ENCODE results near the gene ATP2B2. TPM values are rescaled to one million over a fixed set of nuclear protein-coding genes. Genes with fewer than 3 reads are reported as not detected.

ATP2B2 gene
- total RNA-seq, 1 donor from 2014 or later = 0.42 TPM

DNA sequence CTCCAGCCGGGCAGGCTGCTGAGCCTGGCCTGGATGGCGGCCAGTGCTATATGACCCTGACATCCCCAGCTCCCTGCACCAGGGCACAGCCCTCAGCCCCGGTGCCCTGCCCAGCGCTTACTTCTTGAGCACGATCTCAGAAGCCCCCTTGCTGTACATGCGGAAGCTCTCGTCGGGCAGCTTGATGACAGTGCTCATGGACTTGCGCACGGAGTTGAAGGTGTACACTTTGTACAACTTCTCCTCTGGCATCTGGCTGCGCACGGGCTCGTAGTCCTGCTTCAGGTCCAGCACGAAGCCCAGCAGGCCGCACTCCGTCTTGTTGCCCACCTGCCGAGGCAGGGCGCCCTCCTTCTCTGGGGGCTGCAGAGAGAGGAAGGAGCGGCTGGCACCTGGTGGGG, 145.6 kb downstream of the ATP2B2 start:
- no peaks in the 10 kb centered on the region for H3K36me3 Mint-ChIP-seq (ENCODE audit: low read depth)
- peaks cover 8% of the 10 kb centered on the region for H3K27me3 Mint-ChIP-seq (ENCODE audit: low read depth)
- no peaks in the 10 kb centered on the region for H3K9me3 Mint-ChIP-seq
- TF ChIP-seq, protein P1, sequence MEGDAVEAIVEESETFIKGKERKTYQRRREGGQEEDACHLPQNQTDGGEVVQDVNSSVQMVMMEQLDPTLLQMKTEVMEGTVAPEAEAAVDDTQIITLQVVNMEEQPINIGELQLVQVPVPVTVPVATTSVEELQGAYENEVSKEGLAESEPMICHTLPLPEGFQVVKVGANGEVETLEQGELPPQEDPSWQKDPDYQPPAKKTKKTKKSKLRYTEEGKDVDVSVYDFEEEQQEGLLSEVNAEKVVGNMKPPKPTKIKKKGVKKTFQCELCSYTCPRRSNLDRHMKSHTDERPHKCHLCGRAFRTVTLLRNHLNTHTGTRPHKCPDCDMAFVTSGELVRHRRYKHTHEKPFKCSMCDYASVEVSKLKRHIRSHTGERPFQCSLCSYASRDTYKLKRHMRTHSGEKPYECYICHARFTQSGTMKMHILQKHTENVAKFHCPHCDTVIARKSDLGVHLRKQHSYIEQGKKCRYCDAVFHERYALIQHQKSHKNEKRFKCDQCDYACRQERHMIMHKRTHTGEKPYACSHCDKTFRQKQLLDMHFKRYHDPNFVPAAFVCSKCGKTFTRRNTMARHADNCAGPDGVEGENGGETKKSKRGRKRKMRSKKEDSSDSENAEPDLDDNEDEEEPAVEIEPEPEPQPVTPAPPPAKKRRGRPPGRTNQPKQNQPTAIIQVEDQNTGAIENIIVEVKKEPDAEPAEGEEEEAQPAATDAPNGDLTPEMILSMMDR (conservative IDR thresholded peaks at IDR 0.05) = no peak
- no peaks in the 10 kb centered on the region for H3K4me1 Mint-ChIP-seq
- H3K4me3 Mint-ChIP-seq = no peak overlapping the region
- DNase-seq (ENCODE audit: low read depth, low spot score) = no peak
- no peak overlapping the region for H3K27ac Mint-ChIP-seq (ENCODE audit: unreplicated experiment)

DNA sequence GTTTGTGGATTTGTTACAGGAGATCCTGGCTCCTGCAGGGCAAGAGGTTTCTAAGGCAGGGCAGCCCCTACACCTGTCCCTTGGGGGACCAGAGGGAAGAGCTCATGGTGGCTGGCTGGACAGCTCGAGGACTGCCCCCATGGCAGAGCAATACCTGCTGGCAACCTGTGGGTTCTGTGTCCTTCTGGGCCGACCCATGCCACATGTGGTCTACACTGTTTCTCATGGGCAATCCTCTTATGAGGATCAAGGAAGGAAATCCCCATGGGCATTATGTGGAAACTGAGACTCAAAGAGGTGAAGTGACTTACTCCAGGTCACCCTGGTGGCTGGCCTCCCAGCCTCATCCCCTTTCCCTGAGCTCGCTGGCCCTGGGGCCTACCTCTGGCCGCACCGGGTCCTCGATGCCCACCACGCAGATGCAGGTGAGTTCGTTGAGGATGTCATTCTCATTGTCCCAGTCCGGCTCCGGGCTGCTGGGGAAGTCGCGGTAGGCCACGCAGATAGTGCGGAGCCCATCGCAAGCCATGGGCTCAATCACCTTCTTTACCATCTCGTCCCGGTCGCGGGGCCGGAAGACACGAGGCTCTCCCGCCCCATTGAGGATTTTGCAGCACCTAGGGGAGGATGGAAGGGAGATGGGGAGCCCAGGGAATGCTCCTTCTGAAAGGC, 146.9 kb downstream of the ATP2B2 start:
- Mint-ChIP-seq H3K27ac (ENCODE audit: unreplicated experiment) (no peak overlapping the region), H3K4me1 (peaks cover 11% of the 10 kb centered on the region), H3K4me3 (no peak overlapping the region), H3K36me3 (ENCODE audit: low read depth) (no peaks in the 10 kb centered on the region), H3K9me3 (no peaks in the 10 kb centered on the region), H3K27me3 (ENCODE audit: low read depth) (peaks cover 11% of the 10 kb centered on the region)
- TF ChIP-seq, protein P1 (conservative IDR thresholded peaks at IDR 0.05) = no peak
- no peak for DNase-seq (ENCODE audit: low read depth, low spot score)

DNA sequence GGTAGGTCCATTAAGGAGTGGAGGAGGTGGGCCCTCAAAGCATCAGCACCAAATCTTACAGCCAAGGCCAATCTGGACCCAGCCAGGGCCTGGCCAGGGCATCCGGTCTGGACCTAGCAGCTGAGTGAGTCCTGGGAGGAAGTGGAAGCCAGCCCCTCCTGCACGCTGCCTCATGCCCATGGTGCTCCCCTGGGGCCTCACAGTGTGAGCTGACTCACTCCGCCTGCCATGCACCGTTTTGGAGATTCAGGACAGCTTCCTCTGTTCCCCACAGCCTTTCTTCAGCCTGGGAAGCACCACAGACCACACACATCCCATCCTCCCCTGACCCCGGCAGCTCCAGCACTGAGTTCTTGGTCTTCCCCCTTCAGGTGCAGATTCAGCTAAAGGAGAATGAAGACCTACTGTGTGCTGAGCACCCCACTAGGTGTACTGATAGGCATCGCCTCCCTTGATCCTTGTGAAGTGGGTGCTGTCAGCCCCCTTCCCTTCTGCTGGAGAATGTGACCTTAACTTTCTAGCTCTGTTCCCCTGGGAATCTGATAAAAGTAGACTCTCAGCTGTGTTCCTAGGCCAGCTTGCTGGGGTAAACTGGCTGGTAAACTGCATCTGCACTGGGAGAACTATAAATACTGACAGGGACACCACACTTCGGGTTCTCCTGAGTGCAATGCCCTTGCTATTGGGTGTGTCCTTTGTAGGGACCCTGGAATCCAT, 147.6 kb downstream of the ATP2B2 start:
- peaks cover 18% of the 10 kb centered on the region for H3K4me1 Mint-ChIP-seq
- peak overlapping the region; percentile 12 for H3K27ac Mint-ChIP-seq (ENCODE audit: unreplicated experiment)
- DNase-seq (ENCODE audit: low read depth, low spot score) = no peak
- no peak overlapping the region for H3K4me3 Mint-ChIP-seq
- H3K9me3 Mint-ChIP-seq = no peaks in the 10 kb centered on the region
- no peaks in the 10 kb centered on the region for H3K36me3 Mint-ChIP-seq (ENCODE audit: low read depth)
- TF ChIP-seq, protein P1 (conservative IDR thresholded peaks at IDR 0.05) = no peak
- H3K27me3 Mint-ChIP-seq (ENCODE audit: low read depth) = peaks cover 11% of the 10 kb centered on the region

DNA sequence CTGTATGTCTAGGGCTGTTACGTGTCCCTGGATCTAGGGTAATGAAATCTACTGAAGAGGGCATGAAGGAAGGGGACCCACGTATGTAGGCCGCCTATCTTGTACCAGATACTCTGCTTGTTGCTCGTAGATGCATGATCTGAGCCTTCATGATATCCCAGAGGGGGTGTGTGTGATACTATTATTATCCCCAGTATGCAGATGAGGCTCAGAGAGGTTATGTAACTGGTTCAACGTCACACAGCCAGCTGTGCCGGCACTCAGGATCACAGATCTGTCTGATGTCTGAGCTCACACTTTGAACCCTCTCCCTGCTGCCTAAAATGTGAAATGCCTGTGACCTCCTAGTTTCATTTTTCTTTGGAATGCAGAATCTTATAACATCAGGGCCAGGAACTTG, 148.3 kb downstream of the ATP2B2 start:
- Mint-ChIP-seq H3K27me3 (ENCODE audit: low read depth) (peaks cover 11% of the 10 kb centered on the region), H3K9me3 (no peaks in the 10 kb centered on the region), H3K36me3 (ENCODE audit: low read depth) (no peaks in the 10 kb centered on the region), H3K27ac (ENCODE audit: unreplicated experiment) (no peak overlapping the region), H3K4me3 (no peak overlapping the region), H3K4me1 (peaks cover 21% of the 10 kb centered on the region)
- TF ChIP-seq, protein P1 (conservative IDR thresholded peaks at IDR 0.05) = no peak
- no peak for DNase-seq (ENCODE audit: low read depth, low spot score)

DNA sequence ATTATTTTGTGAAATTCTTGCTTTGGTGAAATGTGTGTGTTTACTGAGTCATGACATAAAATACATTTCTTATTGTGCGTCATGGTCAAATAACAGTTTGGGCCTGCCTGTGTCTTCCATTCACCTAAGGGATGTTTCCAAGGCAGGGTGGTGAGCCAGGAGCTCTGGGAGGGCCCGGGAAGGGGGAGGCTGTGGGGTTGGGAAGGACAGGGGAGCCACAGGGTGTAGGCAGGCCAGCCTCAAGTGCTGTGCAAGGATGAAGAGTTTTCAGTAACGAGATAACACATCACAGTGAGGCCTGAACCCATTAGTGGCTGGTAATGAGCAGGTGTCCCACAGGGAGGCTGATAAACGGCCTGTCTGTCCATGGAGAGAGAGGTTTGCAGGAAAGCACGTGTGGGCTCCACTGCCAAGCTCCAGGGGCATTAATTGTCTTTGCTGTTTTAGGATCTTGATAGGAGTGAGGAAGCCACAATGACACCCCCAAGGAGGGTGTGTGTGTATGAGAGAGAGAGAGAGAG, 148.9 kb downstream of the ATP2B2 start:
- H3K27me3 Mint-ChIP-seq (ENCODE audit: low read depth) = peaks cover 11% of the 10 kb centered on the region
- no peaks in the 10 kb centered on the region for H3K9me3 Mint-ChIP-seq
- no peaks in the 10 kb centered on the region for H3K36me3 Mint-ChIP-seq (ENCODE audit: low read depth)
- H3K4me1 Mint-ChIP-seq = peaks cover 21% of the 10 kb centered on the region
- no peak overlapping the region for H3K4me3 Mint-ChIP-seq
- TF ChIP-seq, protein P1 (conservative IDR thresholded peaks at IDR 0.05) = no peak
- H3K27ac Mint-ChIP-seq (ENCODE audit: unreplicated experiment) = no peak overlapping the region
- no peak for DNase-seq (ENCODE audit: low read depth, low spot score)

All from neural crest cell (in vitro differentiated cells).